Glomerular visceral epithelial cell (primary cell): ENCODE measurements around the gene RAMP3.

ENCODE experiments used
- DNase-seq: peaks from one replicate; pipeline ENCODE4 v3.0.0-alpha.2; 2016; ENCODE audit errors: extremely low spot score

The RAMP3 gene

DNA sequence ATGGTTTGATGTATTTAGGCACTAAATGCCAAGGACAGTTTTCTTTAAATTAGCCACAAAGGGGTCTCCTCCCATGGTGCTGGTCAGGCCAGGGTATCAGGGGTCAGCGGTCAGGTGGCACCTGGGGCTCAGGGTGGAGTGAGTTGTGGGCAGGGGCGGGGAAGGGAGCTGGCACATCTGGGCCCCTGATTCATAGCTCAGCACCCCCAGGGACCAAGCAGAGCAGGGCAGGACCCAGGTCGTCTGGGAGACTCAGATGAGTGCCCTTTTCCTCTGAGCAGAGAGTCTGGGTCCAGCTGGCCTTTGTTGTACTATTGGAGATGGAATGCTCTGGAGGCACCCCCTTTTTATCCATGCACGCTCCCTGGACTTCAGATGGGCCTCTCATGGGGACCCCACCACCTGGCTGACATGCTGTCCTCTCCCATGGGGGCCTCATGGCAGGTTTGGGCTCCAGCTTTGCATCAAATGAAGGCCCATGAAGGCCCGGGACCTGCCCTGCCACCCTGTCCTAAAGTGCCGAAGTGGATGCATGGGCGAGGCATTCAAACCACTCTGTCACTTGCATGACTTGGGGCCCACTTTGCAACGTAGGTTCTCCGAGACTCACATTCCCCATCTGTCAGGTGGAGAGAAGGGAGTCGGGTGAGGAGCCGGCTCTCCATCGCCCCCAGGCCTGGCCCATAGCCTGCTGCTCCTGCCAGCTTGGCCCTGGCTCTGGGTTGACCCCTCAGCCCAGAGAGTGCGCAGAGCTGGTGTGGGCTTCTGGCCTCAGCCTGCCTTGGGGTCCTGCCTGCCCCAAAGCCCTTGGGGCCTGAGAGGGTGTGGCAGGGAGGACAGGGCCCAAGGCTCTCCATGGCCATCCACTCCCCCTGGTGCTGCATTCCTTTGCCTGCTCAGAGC is 66.4 kb downstream of the RAMP3 start:
- no peak for DNase-seq

DNA sequence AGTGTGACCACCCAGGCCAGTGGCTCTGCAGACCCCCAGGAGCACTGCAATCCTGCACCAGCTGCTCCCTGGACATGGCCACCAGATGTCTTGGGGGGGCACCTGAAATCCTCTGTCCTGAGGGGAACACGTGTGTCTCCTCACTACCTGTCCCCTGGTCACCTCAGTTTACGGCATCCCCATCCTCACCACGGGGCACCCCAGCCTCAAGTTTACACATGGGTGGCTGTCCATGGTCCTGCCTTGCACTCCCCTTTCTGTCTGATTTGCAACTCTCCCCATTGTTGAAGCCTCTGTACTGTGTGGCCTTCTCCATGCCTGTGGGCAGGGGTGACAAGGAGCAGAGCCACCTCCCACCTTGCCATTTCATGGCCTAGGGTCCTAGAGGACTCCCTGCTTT is 67.2 kb downstream of the RAMP3 start:
- no peak for DNase-seq

DNA sequence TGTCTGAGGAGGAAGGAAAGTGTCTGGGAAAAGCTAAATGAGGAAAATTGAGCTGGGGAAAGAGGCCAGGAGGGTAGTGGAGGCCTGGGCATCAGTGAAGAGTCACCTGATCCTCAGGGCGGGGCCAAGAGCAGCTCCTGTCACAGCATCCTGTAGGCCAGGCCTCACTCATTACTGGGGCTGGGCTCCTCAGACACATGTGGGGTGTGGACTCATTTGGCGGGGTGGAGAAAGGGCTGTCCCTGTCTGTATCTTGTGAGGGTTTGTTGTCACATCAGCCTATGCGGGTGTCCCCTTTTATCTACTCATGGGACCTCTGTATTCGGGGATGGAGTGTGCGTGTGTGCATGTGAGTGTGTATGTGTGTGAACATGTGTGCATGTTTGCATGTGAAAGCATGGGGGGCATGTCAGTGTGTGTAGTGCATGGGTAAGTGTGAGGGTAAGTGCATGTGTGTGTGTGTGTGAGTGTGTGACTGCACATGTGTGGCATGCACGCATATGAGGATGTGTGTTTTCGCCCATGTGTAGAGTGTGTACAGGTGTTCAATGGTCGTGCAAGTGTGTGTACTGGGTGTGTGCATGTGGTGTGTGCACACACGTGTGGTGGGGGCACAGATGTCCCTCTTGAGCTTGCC is 67.8 kb downstream of the RAMP3 start:
- no peak for DNase-seq

DNA sequence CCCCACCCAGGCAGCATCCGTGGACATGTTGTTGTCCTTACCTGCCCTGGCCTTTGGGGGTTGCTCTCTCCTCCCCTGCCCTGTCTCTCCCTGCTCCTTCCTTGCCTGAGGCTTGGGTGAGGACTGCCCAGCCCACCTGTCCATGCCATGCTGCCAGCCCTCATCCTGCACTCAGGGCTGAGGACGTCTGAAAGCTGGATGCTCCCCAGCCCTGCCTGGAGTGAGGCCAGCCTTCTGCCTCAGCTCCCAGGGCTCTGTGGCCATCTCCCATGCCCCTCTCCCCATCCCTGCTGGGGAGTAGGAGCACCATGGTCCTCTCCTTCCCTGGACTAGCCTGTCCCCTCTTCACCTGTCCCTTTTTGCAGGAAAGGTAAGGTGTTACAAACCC is 68.4 kb downstream of the RAMP3 start:
- DNase-seq: no peak

- no peak for DNase-seq
These were observed 71.7 kb downstream of the RAMP3 start for GRCh38 chr7:45229156-45229920.

DNA sequence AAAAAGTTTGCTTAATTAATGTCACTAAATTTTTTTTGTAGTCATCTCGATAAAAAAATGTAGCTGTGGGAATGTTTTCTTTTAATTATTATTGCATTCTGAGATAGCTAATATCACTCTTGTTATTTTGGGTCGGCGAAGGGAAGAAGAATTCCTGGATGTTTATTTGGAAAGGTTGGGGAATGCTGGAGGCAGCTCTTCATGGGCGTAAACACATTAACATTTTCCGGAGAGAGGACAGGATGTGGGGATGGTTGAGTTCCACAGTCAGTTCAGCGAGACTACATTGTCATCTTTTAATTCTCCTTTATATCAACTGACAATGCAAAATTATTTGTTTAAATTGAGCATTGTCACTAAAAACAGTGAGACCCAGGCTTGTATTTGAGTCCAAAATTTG is 72.5 kb downstream of the RAMP3 start:
- no peak for DNase-seq

DNA sequence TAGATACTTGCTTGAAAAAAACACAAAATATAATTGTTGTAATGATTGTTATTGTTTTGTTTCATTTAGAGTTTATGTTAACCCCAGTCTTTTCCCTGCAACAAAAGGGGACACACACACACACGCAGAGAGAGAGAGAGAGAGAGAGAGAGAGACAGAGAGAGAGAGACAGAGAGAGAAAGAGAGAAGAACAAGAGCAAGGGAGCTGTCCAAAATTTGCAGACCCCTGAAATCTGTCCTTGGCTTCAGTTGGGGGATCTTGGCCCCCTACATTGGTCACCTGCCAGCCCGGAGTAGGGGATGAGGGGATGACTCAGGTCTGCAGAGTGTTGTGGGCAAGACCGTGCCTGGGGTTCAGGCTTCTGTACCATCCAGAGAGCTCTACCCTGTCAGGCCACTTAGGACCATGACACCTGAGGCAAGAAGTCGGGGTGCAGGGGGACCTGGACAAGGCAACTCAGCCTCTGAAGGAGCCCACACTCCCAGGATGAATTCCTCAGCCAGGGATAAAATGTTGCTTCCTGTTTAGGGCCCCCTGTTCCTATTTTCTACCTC is 73.1 kb downstream of the RAMP3 start:
- no peak for DNase-seq

DNA sequence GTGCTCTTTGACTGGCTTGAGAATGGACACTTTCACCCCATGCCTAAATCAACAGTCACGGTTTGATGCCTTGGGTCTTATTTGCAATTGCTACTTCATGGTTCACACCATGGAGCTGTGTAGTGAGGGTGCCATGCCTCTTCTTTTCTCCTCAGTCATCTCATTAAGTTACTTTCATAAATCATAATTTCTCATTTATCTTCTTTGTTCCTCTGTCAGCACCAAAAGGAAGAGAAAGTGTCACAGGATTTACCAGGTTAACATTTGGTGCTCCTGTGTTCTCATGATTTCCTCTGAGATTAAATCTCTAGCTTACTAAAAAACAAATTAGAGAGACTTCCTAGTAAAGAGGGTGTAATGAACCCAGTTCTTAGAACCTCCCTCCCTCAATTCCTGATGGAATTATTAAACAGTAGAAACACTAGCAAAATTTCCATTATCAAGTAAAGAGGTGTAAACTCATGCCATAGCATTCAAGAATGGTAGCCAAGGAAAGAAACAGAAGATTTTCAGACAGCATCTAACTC is 75.7 kb downstream of the RAMP3 start:
- DNase-seq: no peak
